H9 (cell line): ENCODE measurements around the gene RAB27A. TPM values are rescaled to one million over a fixed set of nuclear protein-coding genes. Genes with fewer than 3 reads are reported as not detected.

Source experiments
- DNase-seq: peaks from one replicate; pipeline ENCODE4 v3.0.0-alpha.2; 2017
- H2AFZ ChIP-seq: one replicate; pipeline ENCODE4 v1.6.1; 2013; ENCODE audit warnings: mild to moderate bottlenecking, low read length, control low read depth, moderate library complexity
- H2AK5ac ChIP-seq: 2 replicates; pipeline ENCODE4 v1.6.1; 2013; ENCODE audit warnings: low read length, control low read depth, mixed read lengths; ENCODE audit not compliant: insufficient read length
- H2BK120ac ChIP-seq: one replicate; pipeline ENCODE4 v1.6.1; 2013; ENCODE audit warnings: low read depth, mild to moderate bottlenecking, low read length, control low read depth, inconsistent platforms; ENCODE audit not compliant: poor library complexity, severe bottlenecking
- H2BK12ac ChIP-seq: 2 replicates; pipeline ENCODE4 v1.6.1; 2013; ENCODE audit warnings: low read length, control low read depth, mixed read lengths, low read depth; ENCODE audit not compliant: insufficient read length
- H2BK15ac ChIP-seq: 2 replicates; pipeline ENCODE4 v1.6.1; 2013; ENCODE audit warnings: low read depth, low read length, control low read depth
- H2BK20ac ChIP-seq: one replicate; pipeline ENCODE4 v1.6.1; 2013; ENCODE audit warnings: low read depth, mild to moderate bottlenecking, low read length, control low read depth, inconsistent platforms; ENCODE audit not compliant: poor library complexity, severe bottlenecking
- H2BK5ac ChIP-seq: 2 replicates; pipeline ENCODE4 v1.6.1; 2013; ENCODE audit warnings: low read length, control low read depth, mixed read lengths; ENCODE audit not compliant: insufficient read length
- H3K14ac ChIP-seq: 2 replicates; pipeline ENCODE4 v1.6.1; 2013; ENCODE audit warnings: low read length, control low read depth; ENCODE audit not compliant: insufficient read depth
- H3K18ac ChIP-seq: 2 replicates; pipeline ENCODE4 v1.6.1; 2013; ENCODE audit warnings: low read depth, mild to moderate bottlenecking, mixed read lengths, low read length, control low read depth; ENCODE audit not compliant: insufficient read length
- H3K23ac ChIP-seq: 2 replicates; pipeline ENCODE4 v1.6.1; 2013; ENCODE audit warnings: low read length, control low read depth, mixed read lengths, low read depth; ENCODE audit not compliant: insufficient read length
- H3K23me2 ChIP-seq: 2 replicates; pipeline ENCODE4 v1.6.1; 2013; ENCODE audit warnings: low read depth, mild to moderate bottlenecking, mixed read lengths, low read length, control low read depth; ENCODE audit not compliant: insufficient read length, poor library complexity, severe bottlenecking
- H3K27ac ChIP-seq: 2 replicates; pipeline ENCODE4 v1.5.1; 2013; ENCODE audit warnings: low read length, control low read depth, mixed read lengths, low read depth; ENCODE audit not compliant: insufficient read length
- H3K27me3 ChIP-seq: 2 replicates; pipeline ENCODE4 v1.6.1; 2013; ENCODE audit warnings: low read length, control low read depth, inconsistent platforms; ENCODE audit not compliant: insufficient read depth
- H3K4ac ChIP-seq: 2 replicates; pipeline ENCODE4 v1.6.1; 2013; ENCODE audit warnings: low read depth, mild to moderate bottlenecking, control low read depth, inconsistent platforms, low read length, moderate library complexity
- H3K4me1 ChIP-seq: 2 replicates; pipeline ENCODE4 v1.6.1; 2013; ENCODE audit warnings: low read length, control low read depth, inconsistent platforms; ENCODE audit not compliant: insufficient read depth
- H3K4me2 ChIP-seq: 2 replicates; pipeline ENCODE4 v1.6.1; 2013; ENCODE audit warnings: low read length, control low read depth, mixed read lengths; ENCODE audit not compliant: insufficient read length, insufficient read depth
- H3K56ac ChIP-seq: 2 replicates; pipeline ENCODE4 v1.6.1; 2013; ENCODE audit warnings: low read depth, mild to moderate bottlenecking, mixed read lengths, low read length, control low read depth; ENCODE audit not compliant: insufficient read length
- H3K79me1 ChIP-seq: 2 replicates; pipeline ENCODE4 v1.6.1; 2013; ENCODE audit warnings: low read depth, mild to moderate bottlenecking, moderate library complexity, low read length, control low read depth, inconsistent platforms; ENCODE audit not compliant: insufficient read depth, poor library complexity, severe bottlenecking
- H3K79me2 ChIP-seq: 2 replicates; pipeline ENCODE4 v1.6.1; 2013; ENCODE audit warnings: low read length, control low read depth, inconsistent platforms; ENCODE audit not compliant: insufficient read depth
- H3K9ac ChIP-seq: 2 replicates; pipeline ENCODE4 v1.6.1; 2013; ENCODE audit warnings: low read length, control low read depth, mixed read lengths; ENCODE audit not compliant: insufficient read length; ENCODE audit errors: extremely low read depth
- H3K9me3 ChIP-seq: one replicate; pipeline ENCODE4 v1.6.1; 2013; ENCODE audit warnings: low read depth, low read length, inconsistent platforms; ENCODE audit not compliant: control insufficient read depth
- H3T11ph ChIP-seq: one replicate; pipeline ENCODE4 v1.6.1; 2013; ENCODE audit warnings: mild to moderate bottlenecking, low read length, control low read depth, inconsistent platforms
- H4K20me1 ChIP-seq: one replicate; pipeline ENCODE4 v1.6.1; 2013; ENCODE audit not compliant: control insufficient read depth, insufficient read length, insufficient read depth
- H4K5ac ChIP-seq: 2 replicates; pipeline ENCODE4 v1.6.1; 2013; ENCODE audit warnings: low read depth, mild to moderate bottlenecking, mixed read lengths, low read length, control low read depth; ENCODE audit not compliant: insufficient read length
- H4K8ac ChIP-seq: replicated peaks from 2 replicates; pipeline ENCODE4 v1.6.1; 2013; ENCODE audit warnings: low read length, control low read depth, mixed read lengths, low read depth; ENCODE audit not compliant: insufficient read length
- H4K91ac ChIP-seq: 2 replicates; pipeline ENCODE4 v1.6.1; 2013; ENCODE audit warnings: low read depth, mild to moderate bottlenecking, moderate library complexity, mixed read lengths, low read length, control low read depth; ENCODE audit not compliant: insufficient read length
- H3K27ac Mint-ChIP-seq, 3 experiments: 2 replicates in 2 of 3; 3 replicates in 1 of 3; pipeline ENCODE4 v1.8.0; 2020 to 2021; ENCODE audit warnings: mixed read lengths in 3 of 3, mild to moderate bottlenecking in 1 of 3, moderate library complexity in 1 of 3
- H3K27me3 Mint-ChIP-seq: 2 replicates; pipeline ENCODE4 v1.8.0; 2021; ENCODE audit warnings: low read depth, mild to moderate bottlenecking, moderate library complexity, mixed read lengths
- H3K36me3 Mint-ChIP-seq, 3 experiments: 2 replicates in 2 of 3; 3 replicates in 1 of 3; pipeline ENCODE4 v1.8.0; 2020 to 2021; ENCODE audit warnings: low read depth in 3 of 3, mixed read lengths in 3 of 3; ENCODE audit not compliant: insufficient read depth in 1 of 3
- H3K4me1 Mint-ChIP-seq, 2 experiments: 2 replicates each; pipeline ENCODE4 v1.8.0; 2020; ENCODE audit warnings: mixed read lengths in 2 of 2
- H3K4me3 Mint-ChIP-seq, 2 experiments: 2 replicates in 1 of 2; 3 replicates in 1 of 2; pipeline ENCODE4 v1.8.0; 2020 to 2021; ENCODE audit warnings: mild to moderate bottlenecking in 2 of 2, mixed read lengths in 2 of 2, moderate library complexity in 1 of 2
- H3K9me3 Mint-ChIP-seq, 2 experiments: 2 replicates in 1 of 2; 3 replicates in 1 of 2; pipeline ENCODE4 v1.8.0; 2020; ENCODE audit warnings: mild to moderate bottlenecking in 2 of 2, mixed read lengths in 2 of 2, moderate library complexity in 1 of 2
- CTCF ChIP-seq: fragments of 200-600 bp; sonication (generic); conservative IDR thresholded peaks from 3 replicates; pipeline ENCODE4 v1.8.0; 2021; ENCODE audit warnings: antibody characterized with exemption, mild to moderate bottlenecking
- WGBS: extraction: QIAGEN DNeasy Blood & Tissue Kit; methylation state at CpG from one replicate; pipeline ENCODE4 v1.1.7; 2013; ENCODE audit warnings: missing lambda C conversion rate, low lambda C conversion rate, mixed read lengths; ENCODE audit not compliant: insufficient read length; ENCODE audit errors: extremely low coverage; 5-methylcytosine and 5-hydroxymethylcytosine counted together
- total RNA-seq: library from RNA; stranded (reverse); gene quantifications from 2 replicates; pipeline ENCODE4 v1.2.1, GENCODE V29; 2021

The RAB27A gene
- total RNA-seq, 1 experiment from 2014 or later, result 6.8 TPM

DNA sequence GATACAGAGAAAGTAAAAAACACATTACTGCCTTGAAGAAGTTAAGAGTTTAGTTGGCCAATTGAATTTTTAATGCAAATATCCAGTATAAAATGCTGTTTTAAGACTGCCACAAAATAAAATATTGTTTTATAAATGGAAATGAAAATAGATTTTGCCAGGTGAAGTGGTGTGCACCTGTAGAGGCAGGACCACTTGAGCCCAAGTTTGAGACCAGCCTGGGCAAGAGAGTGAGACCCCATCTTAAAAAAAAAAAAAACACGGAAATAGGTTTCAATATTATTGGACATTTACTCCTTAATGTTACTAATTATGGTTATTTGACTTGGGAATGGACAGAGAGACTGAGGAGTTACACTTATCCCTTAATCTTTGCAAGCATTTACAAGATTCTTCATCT, 31.4 kb upstream of the RAB27A start:
- no peaks in the 10 kb centered on the region for H4K20me1 ChIP-seq
- no peak overlapping the region for H3K27ac ChIP-seq
- H3K9ac ChIP-seq, result no peak overlapping the region
- H3K14ac ChIP-seq, result no peak overlapping the region
- H2BK12ac ChIP-seq, result no peak overlapping the region
- no peak overlapping the region for H4K5ac ChIP-seq
- H3K27me3 ChIP-seq, result no peaks in the 10 kb centered on the region
- H2AK5ac ChIP-seq, result no peak overlapping the region
- no peak for DNase-seq
- no peak overlapping the region for H3K4me2 ChIP-seq
- no peak overlapping the region for H2AFZ ChIP-seq
- Mint-ChIP-seq H3K9me3 (no peaks in the 10 kb centered on the region), H3K36me3 (peaks cover 0 to 3% (median 2%) of the 10 kb centered on the region in 3 experiments; a peak in 3 of 7 replicates), H3K4me3 (no peak overlapping the region), H3K27ac (no peak overlapping the region), H3K27me3 (no peaks in the 10 kb centered on the region), H3K4me1 (peaks cover 16 to 31% of the 10 kb centered on the region in 2 experiments)
- no peak overlapping the region for H2BK5ac ChIP-seq
- no peaks in the 10 kb centered on the region for H3K4me1 ChIP-seq
- no CpG with 5 or more reads among the region's 1 CpG for WGBS
- H2BK120ac ChIP-seq, result no peak overlapping the region
- H2BK20ac ChIP-seq, result no peak overlapping the region
- H3K9me3 ChIP-seq, result no peaks in the 10 kb centered on the region
- H3K56ac ChIP-seq, result no peak overlapping the region
- no peak overlapping the region for H3K4ac ChIP-seq
- H3K23me2 ChIP-seq, result peaks cover 4% of the 10 kb centered on the region
- H4K91ac ChIP-seq, result no peak overlapping the region
- no peaks in the 10 kb centered on the region for H3K79me1 ChIP-seq
- no peak overlapping the region for H3K23ac ChIP-seq
- H4K8ac ChIP-seq, result no peak overlapping the region
- no peak overlapping the region for H2BK15ac ChIP-seq
- H3T11ph ChIP-seq, result no peak overlapping the region
- no peak overlapping the region for H3K18ac ChIP-seq
- no peaks in the 10 kb centered on the region for H3K79me2 ChIP-seq
- TF ChIP-seq CTCF, result no peak
